Measurements from ENCODE around the gene JAZF1.
A peak's percentile ranks its signal among the peaks of the same experiment; 100 is the strongest.
"Not testable (repeated sequence)": the region's sequence is repeated elsewhere in the genome, so short reads cannot be mapped to it uniquely, and the experiment has no call there.

Gene JAZF1

DNA sequence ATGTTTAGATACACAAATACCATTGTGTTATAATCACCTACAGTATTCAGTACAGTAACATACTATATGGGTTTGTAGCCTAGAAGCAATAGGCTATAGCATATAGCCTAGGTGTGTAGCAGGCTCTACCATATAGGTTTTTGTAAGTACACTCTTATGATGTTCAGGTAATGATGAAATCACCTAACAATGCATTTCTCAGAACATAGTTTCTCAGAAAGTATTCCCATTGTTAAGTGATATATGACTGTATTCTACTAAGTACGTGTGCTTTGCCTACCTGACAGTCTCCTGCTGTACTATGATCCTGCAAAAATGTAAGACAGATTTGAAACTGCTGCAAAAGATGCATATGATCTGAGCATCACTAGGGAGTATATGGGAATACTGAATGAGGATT, 137.9 kb downstream of the JAZF1 start:
- no peak for DNase-seq (ENCODE audit: low read depth in 2 of 2)

- DNase-seq (ENCODE audit: low read depth in 2 of 2): no peak
Observed at GRCh38 chr7:28041508-28042314, 138.9 kb downstream of the JAZF1 start.

DNA sequence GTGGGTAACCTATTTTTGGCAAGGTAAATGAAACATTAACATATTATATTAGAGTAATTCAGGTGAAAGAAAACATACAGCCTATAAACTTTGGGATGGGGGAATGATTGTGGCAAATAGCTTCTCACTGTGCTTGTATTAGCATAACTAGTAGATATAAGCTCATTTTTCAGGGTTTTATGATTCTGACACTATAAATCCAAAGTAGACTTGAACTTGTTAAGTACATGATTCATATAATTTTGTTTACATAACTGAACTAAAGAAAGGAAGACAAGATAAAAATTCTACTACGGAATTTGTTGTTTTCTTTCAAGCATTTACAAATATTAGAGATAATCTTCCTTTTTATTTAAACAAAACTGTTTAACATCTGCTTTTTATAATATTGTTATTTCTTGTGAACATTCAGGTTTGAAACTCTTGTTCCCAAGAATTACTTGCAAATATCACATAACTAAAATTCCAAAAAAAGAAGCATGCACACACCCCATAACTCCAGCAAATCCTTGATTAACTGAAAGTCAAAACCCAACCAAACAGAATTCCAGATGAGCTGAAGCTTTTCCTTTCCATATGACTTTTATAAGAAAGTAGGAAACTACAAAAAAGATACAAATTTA, 142.3 kb downstream of the JAZF1 start:
- DNase-seq (ENCODE audit: low read depth in 2 of 2): no peak

GRCh38 chr7:28037220-28038010, 143.2 kb downstream of the JAZF1 start:
- DNase-seq (ENCODE audit: low read depth in 2 of 2): no peak

- no peak for DNase-seq (ENCODE audit: low read depth in 2 of 2)
Observed at GRCh38 chr7:28036696-28037095, 143.9 kb downstream of the JAZF1 start.

GRCh38 chr7:28033386-28033785, 147.2 kb downstream of the JAZF1 start:
- DNase-seq (ENCODE audit: low read depth in 2 of 2): no peak

- no peak for DNase-seq (ENCODE audit: low read depth in 2 of 2)
Observed at GRCh38 chr7:28032738-28033380, 147.7 kb downstream of the JAZF1 start.

DNA sequence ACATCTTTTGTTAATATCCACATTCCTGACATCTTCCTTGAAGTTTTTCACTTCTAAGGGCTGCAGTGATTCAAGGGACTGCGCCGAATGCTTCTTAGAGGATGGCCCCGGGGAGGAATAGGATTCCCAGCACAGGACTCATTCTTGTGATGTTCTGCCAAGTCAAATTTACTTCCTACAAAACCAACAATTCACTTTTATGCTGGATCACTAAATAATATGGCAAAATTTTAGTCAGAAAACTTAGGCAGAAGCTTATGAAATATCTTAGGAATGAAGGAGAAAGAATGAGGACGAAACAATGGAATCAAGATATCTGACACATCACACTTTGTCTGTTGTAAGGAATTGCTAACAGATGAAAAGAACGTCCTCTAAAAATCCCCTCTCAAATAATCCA, 151.5 kb downstream of the JAZF1 start:
- no peak for DNase-seq (ENCODE audit: low read depth in 2 of 2)

DNA sequence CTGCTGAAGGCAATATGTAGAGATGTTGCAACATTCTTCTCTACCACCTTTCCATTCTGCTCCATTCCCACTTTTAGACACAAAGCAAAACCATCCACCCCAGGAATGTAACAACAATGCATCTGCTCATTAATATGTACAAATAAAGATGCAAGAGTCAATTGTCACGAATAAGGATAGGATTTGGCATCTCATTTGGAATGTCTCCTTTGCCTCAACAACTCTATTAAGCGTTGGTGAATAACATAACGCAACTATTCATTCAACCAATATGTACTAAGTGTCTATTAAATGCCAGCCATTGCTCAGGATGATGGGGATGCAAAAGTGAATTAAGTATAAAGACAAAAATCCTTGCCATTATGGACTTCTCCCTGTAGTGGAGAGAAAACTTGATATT, 152.1 kb downstream of the JAZF1 start:
- DNase-seq (ENCODE audit: low read depth in 2 of 2): no peak

GRCh38 chr7:28026237-28026636, 154.4 kb downstream of the JAZF1 start:
- DNase-seq (ENCODE audit: low read depth in 2 of 2): no peak

GRCh38 chr7:28024786-28025334, 155.7 kb downstream of the JAZF1 start:
- DNase-seq (ENCODE audit: low read depth in 2 of 2): no peak

DNA sequence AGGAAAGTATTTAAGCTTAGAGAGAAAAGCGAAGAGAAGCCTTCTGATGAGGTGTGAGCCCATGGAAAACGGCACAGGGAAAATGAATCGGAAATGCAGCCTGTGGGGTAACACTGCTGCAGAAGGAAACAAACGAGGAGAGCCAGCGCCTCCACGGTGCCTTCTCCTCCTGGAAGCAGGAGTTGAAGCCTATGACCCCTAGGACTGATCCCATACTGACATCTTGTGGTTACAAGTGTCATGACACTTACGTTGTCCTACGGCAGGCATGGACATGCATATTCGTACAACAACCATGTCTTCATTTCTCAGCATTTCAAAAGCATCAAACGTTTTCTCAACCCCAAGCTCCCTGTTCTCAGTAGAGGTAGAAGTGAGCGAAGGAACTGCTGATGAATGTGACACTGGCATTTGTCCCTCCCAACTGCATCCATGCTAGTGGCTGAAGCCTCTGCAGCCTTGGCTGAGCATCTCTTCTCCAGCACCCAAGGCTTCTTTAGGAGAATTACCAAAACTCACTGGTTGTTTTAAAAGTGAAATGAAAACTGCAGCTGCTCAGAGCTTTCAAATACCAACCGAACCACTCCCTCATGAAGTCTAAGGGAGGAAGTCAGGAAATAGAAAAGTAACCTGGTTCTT, 160.2 kb downstream of the JAZF1 start:
- peak in 1 of 2 donors; percentile 24 for DNase-seq (ENCODE audit: low read depth in 2 of 2)

DNA sequence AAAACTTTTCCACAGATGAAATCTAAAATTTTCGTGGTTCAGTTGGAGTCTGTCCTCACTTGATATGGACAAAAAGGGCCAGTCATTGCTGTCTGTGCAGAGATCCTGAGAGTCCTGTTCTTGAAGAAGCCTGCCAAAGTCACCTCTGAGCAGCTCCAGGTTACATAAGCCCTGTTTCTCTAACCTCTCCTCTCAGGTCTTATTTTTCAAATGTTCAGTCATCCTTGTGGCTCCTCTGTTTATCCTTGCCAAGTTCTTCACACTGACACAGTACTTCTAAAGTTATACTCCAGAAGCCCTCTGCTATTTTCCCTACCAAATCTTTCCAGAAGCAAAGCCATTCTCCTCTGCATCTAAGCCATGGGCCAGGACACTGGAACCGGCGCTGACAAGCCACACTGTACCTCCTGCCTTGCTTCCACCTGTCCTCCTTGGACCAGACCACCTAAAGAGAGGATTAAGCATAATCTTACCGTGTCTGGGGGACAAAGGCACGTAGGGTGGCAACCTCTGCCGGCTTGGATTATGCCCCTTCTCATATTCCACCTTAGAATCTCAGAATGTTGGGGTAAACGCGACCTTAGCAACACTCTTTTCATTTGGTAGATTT, 161.6 kb downstream of the JAZF1 start:
- no peak for DNase-seq (ENCODE audit: low read depth in 2 of 2)

DNA sequence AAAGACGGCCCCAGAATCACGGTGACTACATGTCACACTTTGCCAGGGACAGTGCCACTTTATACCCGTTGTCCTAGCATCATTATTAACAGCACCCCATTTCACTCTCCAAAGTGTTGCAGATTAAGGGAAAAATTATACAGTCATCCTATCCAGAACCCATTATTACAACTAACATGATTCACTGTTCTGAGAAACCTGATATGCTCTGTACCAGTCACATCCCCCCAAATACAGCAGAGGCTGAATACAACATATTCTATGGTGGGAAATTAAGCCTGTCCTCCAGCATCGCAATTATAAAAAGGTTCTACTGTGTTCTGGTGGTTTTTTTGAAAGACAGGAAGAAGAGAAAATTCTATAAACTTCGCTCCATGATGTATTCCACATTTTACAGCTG, 162.1 kb downstream of the JAZF1 start:
- DNase-seq (ENCODE audit: low read depth in 2 of 2): no peak

DNA sequence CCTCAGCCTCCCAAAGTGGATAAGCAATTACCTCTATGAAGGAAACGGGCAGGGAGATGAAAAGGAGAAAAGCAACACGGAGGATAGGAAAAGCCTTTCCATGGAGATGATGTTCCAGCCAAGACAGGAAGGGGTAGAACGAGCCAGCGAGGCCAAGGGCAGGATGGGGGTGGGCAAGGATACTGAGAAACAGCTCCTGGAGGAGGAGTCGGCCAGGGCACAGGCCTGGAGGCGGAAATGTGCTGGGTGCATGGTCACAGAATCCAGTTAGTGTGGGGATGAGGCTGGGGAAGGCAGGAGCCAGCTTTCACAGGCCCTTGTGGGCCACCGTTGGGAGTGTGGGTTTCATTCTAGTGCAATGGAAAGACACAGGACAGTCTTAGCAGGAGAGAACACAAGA, 162.6 kb downstream of the JAZF1 start:
- DNase-seq (ENCODE audit: low read depth in 2 of 2): no peak

- no peak for DNase-seq (ENCODE audit: low read depth in 2 of 2)
Observed at GRCh38 chr7:28017372-28017771, 163.2 kb downstream of the JAZF1 start.

DNA sequence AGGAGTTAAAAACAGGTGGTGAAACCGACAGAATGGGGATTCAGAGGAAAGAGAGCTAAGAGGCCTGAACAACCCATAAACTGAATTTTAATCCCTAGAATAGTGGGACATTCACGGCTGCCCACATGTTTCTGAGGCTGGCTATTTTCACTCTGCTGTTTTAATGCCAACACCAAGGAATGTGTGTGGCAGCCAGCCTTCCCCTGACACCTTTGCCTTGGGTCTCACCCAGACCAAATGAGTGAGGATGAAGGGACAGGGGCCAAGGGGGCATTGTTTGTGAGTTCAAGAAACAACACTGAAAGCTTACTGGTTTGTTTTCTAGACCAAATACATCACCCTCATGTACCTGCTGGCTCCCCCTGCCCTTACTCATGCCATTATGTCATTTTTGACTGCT, 164.3 kb downstream of the JAZF1 start:
- no peak for DNase-seq (ENCODE audit: low read depth in 2 of 2)

- DNase-seq (ENCODE audit: low read depth in 2 of 2): no peak
Observed at GRCh38 chr7:28015169-28015568, 165.4 kb downstream of the JAZF1 start.

DNA sequence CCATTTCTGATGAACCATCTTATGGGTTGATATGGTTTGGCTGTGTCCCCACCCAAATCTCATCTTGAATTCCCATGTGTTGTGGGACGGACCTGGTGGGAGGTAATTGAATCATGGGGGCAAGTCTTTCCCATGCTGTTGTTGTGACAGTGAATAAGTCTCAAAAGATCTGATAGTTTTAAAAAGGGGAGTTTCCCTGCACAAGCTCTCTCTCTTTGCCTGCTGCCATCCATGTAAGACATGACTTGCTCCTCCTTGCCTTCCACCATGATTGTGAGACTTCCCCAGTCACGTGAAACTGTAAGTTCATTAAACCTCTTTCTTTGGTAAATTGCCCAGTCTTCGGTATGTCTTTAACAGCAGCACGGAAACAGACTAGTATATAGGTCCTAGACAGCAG, 166.3 kb downstream of the JAZF1 start:
- DNase-seq (ENCODE audit: low read depth in 2 of 2): not testable (repeated sequence)

DNA sequence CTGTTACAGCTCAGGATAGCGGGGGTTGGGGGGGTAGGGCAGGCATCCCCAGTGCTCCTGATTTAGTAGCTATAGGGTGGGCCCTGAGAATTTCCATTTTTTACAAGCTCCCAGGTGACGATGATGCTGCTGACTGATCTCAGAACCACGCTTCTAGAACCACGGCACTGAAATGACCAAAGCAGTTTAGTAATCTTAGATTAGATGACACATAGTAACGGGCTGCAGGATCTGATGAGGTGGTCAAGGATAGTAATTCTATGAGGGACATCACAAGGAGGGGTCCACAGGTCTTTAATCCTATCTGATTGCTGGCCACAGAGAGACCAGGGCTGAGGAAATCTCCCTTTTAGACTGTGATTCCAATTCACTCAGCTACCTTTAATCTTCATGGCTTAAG, 167.2 kb downstream of the JAZF1 start:
- no peak for DNase-seq (ENCODE audit: low read depth in 2 of 2)

DNA sequence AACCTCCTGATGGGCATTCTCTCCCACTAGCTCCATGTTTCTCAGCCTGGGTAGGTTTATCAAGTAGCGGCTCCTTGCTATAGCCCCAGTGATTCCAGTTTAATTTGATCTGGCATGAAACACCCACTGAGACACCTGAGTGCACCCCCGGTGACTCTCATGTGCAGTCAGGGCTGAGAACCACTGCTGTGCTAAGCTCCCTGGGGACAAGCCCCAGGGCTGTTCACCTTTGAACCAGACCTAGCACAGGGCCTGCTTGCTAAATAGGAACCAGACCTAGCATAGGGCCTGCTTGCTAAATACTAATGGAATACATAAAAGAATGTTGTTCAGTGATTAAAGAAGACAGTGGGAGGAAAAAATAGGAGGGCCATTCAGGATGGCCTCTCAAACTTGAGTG, 167.6 kb downstream of the JAZF1 start:
- no peak for DNase-seq (ENCODE audit: low read depth in 2 of 2)

Measured in stimulated activated CD4-positive, alpha-beta T cell treated with anti-CD3 and anti-CD28 coated beads, Interleukin-1b, Interleukin-23, amount 100 ng/mL, for 4 hours (primary cell).